SIG-M5 treated with dmso at 0.1 percent for 504 hours (cell line): Measurements from ENCODE around the gene TCEAL1.
"Not testable (repeated sequence)": the region's sequence is repeated elsewhere in the genome, so short reads cannot be mapped to it uniquely, and the experiment has no call there.

Experiments
- DNase-seq: peaks from one replicate; lab custom pipeline; 2025; ENCODE audit not compliant: unreplicated experiment; lab: John Stamatoyannopoulos, UW

TCEAL1 gene

GRCh38 chrX:103631145-103631544, 2.4 kb downstream of the TCEAL1 start:
- no peak for DNase-seq

- DNase-seq: no peak
These were observed 6.7 kb downstream of the TCEAL1 start for GRCh38 chrX:103635436-103635835.

- no peak for DNase-seq
These were observed 9.0 kb downstream of the TCEAL1 start for GRCh38 chrX:103637604-103638338.

GRCh38 chrX:103638479-103639346, 9.9 kb downstream of the TCEAL1 start:
- not testable (repeated sequence) for DNase-seq

GRCh38 chrX:103640401-103641155, 11.8 kb downstream of the TCEAL1 start:
- DNase-seq: no peak

GRCh38 chrX:103644125-103644524, 15.3 kb downstream of the TCEAL1 start:
- no peak for DNase-seq

GRCh38 chrX:103647630-103648029, 18.9 kb downstream of the TCEAL1 start:
- no peak for DNase-seq

GRCh38 chrX:103651151-103651773, 22.5 kb downstream of the TCEAL1 start:
- DNase-seq: no peak

GRCh38 chrX:103655230-103656000, 26.6 kb downstream of the TCEAL1 start:
- DNase-seq: not testable (repeated sequence)

GRCh38 chrX:103656617-103657016, 27.8 kb downstream of the TCEAL1 start:
- DNase-seq: no peak

GRCh38 chrX:103657066-103657465, 28.3 kb downstream of the TCEAL1 start:
- not testable (repeated sequence) for DNase-seq

- DNase-seq: peak; percentile 24
These were observed 30.1 kb downstream of the TCEAL1 start for GRCh38 chrX:103658681-103659433.

GRCh38 chrX:103659460-103659859, 30.7 kb downstream of the TCEAL1 start:
- not testable (repeated sequence) for DNase-seq

- no peak for DNase-seq
These were observed 35.4 kb downstream of the TCEAL1 start for GRCh38 chrX:103663981-103664762.

GRCh38 chrX:103666202-103667107, 37.7 kb downstream of the TCEAL1 start:
- DNase-seq: no peak

- DNase-seq: no peak
These were observed 41.0 kb downstream of the TCEAL1 start for GRCh38 chrX:103669745-103670144.

GRCh38 chrX:103674531-103675454, 46.0 kb downstream of the TCEAL1 start:
- DNase-seq: no peak
